Rectal smooth muscle tissue (tissue), 1 donor: ENCODE data around the gene GRM8.

Source experiments
- H3K27ac ChIP-seq: one replicate; pipeline ENCODE4 v1.7.0; 2013; ENCODE audit warnings: low read depth, low read length, inconsistent platforms
- H3K27me3 ChIP-seq: one replicate; pipeline ENCODE4 v1.7.0; 2013; ENCODE audit warnings: low read length; ENCODE audit not compliant: control insufficient read depth, insufficient read depth
- H3K36me3 ChIP-seq: one replicate; pipeline ENCODE4 v1.7.0; 2013; ENCODE audit warnings: low read length; ENCODE audit not compliant: control insufficient read depth, insufficient read depth
- H3K4me1 ChIP-seq: one replicate; pipeline ENCODE4 v1.7.0; 2013; ENCODE audit warnings: low read length; ENCODE audit not compliant: control insufficient read depth, insufficient read depth
- H3K4me3 ChIP-seq: one replicate; pipeline ENCODE4 v1.7.0; 2013; ENCODE audit warnings: low read length
- H3K9ac ChIP-seq: one replicate; pipeline ENCODE4 v1.7.0; 2013; ENCODE audit warnings: low read length

GRM8 gene

GRCh38 chr7:127252377-127252713 lies 396 bp downstream of the GRM8 start:
- Histone ChIP-seq H3K4me3 (peak overlapping the region; percentile 88), H3K27me3 (peaks cover 9% of the 10 kb centered on the region), H3K9ac (no peak overlapping the region), H3K27ac (no peak overlapping the region), H3K4me1 (peaks cover 9% of the 10 kb centered on the region), H3K36me3 (no peaks in the 10 kb centered on the region)

GRCh38 chr7:127251465-127252376 lies 1.0 kb downstream of the GRM8 start:
- H3K27me3 ChIP-seq, result peaks cover 9% of the 10 kb centered on the region
- H3K27ac ChIP-seq, result no peak overlapping the region
- peaks cover 9% of the 10 kb centered on the region for H3K4me1 ChIP-seq
- peak overlapping the region; percentile 88 for H3K4me3 ChIP-seq
- no peak overlapping the region for H3K9ac ChIP-seq
- H3K36me3 ChIP-seq, result no peaks in the 10 kb centered on the region

GRCh38 chr7:127251036-127251464 lies 1.7 kb downstream of the GRM8 start:
- H3K36me3 ChIP-seq, result no peaks in the 10 kb centered on the region
- H3K27ac ChIP-seq, result no peak overlapping the region
- no peak overlapping the region for H3K9ac ChIP-seq
- peaks cover 9% of the 10 kb centered on the region for H3K27me3 ChIP-seq
- peaks cover 9% of the 10 kb centered on the region for H3K4me1 ChIP-seq
- peak overlapping the region; percentile 88 for H3K4me3 ChIP-seq

GRCh38 chr7:127250312-127251035 lies 2.3 kb downstream of the GRM8 start:
- no peak overlapping the region for H3K27ac ChIP-seq
- peaks cover 9% of the 10 kb centered on the region for H3K27me3 ChIP-seq
- peaks cover 9% of the 10 kb centered on the region for H3K4me1 ChIP-seq
- no peak overlapping the region for H3K9ac ChIP-seq
- no peak overlapping the region for H3K4me3 ChIP-seq
- H3K36me3 ChIP-seq, result no peaks in the 10 kb centered on the region

- H3K27me3 ChIP-seq, result peaks cover 2% of the 10 kb centered on the region
- H3K36me3 ChIP-seq, result no peaks in the 10 kb centered on the region
- no peak overlapping the region for H3K27ac ChIP-seq
- no peaks in the 10 kb centered on the region for H3K4me1 ChIP-seq
- H3K9ac ChIP-seq, result no peak overlapping the region
- H3K4me3 ChIP-seq, result no peak overlapping the region
These were observed 7.1 kb downstream of the GRM8 start for GRCh38 chr7:127245607-127246006.

- H3K27ac ChIP-seq, result no peak overlapping the region
- no peaks in the 10 kb centered on the region for H3K27me3 ChIP-seq
- H3K4me1 ChIP-seq, result no peaks in the 10 kb centered on the region
- no peaks in the 10 kb centered on the region for H3K36me3 ChIP-seq
- no peak overlapping the region for H3K9ac ChIP-seq
- H3K4me3 ChIP-seq, result no peak overlapping the region
These were observed 7.7 kb downstream of the GRM8 start for GRCh38 chr7:127245002-127245401.

GRCh38 chr7:127239814-127240213 lies 12.9 kb downstream of the GRM8 start:
- Histone ChIP-seq H3K36me3 (no peaks in the 10 kb centered on the region), H3K4me3 (no peak overlapping the region), H3K27ac (no peak overlapping the region), H3K4me1 (no peaks in the 10 kb centered on the region), H3K27me3 (no peaks in the 10 kb centered on the region), H3K9ac (no peak overlapping the region)

- Histone ChIP-seq H3K27me3 (no peaks in the 10 kb centered on the region), H3K36me3 (no peaks in the 10 kb centered on the region), H3K4me3 (no peak overlapping the region), H3K4me1 (no peaks in the 10 kb centered on the region), H3K27ac (no peak overlapping the region), H3K9ac (no peak overlapping the region)
These were observed 19.1 kb downstream of the GRM8 start for GRCh38 chr7:127233630-127234029.

GRCh38 chr7:127231415-127231814 lies 21.3 kb downstream of the GRM8 start:
- no peaks in the 10 kb centered on the region for H3K36me3 ChIP-seq
- no peak overlapping the region for H3K27ac ChIP-seq
- no peak overlapping the region for H3K4me3 ChIP-seq
- H3K9ac ChIP-seq, result no peak overlapping the region
- H3K27me3 ChIP-seq, result no peaks in the 10 kb centered on the region
- no peaks in the 10 kb centered on the region for H3K4me1 ChIP-seq

GRCh38 chr7:127230192-127230925 lies 22.4 kb downstream of the GRM8 start:
- H3K9ac ChIP-seq, result no peak overlapping the region
- H3K27ac ChIP-seq, result no peak overlapping the region
- H3K4me3 ChIP-seq, result no peak overlapping the region
- no peaks in the 10 kb centered on the region for H3K4me1 ChIP-seq
- H3K27me3 ChIP-seq, result no peaks in the 10 kb centered on the region
- no peaks in the 10 kb centered on the region for H3K36me3 ChIP-seq

GRCh38 chr7:127226685-127227374 lies 25.9 kb downstream of the GRM8 start:
- Histone ChIP-seq H3K4me1 (no peaks in the 10 kb centered on the region), H3K4me3 (no peak overlapping the region), H3K36me3 (no peaks in the 10 kb centered on the region), H3K27me3 (no peaks in the 10 kb centered on the region), H3K27ac (no peak overlapping the region), H3K9ac (no peak overlapping the region)

GRCh38 chr7:127221731-127222130 lies 31.0 kb downstream of the GRM8 start:
- no peak overlapping the region for H3K9ac ChIP-seq
- no peaks in the 10 kb centered on the region for H3K4me1 ChIP-seq
- H3K4me3 ChIP-seq, result no peak overlapping the region
- no peaks in the 10 kb centered on the region for H3K36me3 ChIP-seq
- no peak overlapping the region for H3K27ac ChIP-seq
- no peaks in the 10 kb centered on the region for H3K27me3 ChIP-seq
